NCI-H2081 treated with DMSO at 0.1 percent for 48 hours (cell line): ENCODE data around the gene SCG5.

Source experiments
- DNase-seq: peaks from one replicate; lab custom pipeline; 2025; lab: John Stamatoyannopoulos, UW

The SCG5 gene

GRCh38 chr15:32723171-32723948, 81.8 kb downstream of the SCG5 start:
- no peak for DNase-seq

GRCh38 chr15:32729700-32730395, 88.3 kb downstream of the SCG5 start:
- DNase-seq = no peak

- DNase-seq = no peak
Observed at GRCh38 chr15:32730677-32731654, 89.5 kb downstream of the SCG5 start.

- DNase-seq = no peak
Observed at GRCh38 chr15:32732574-32733157, 91.2 kb downstream of the SCG5 start.

GRCh38 chr15:32733281-32733680, 91.8 kb downstream of the SCG5 start:
- DNase-seq = no peak

- no peak for DNase-seq
Observed at GRCh38 chr15:32735989-32736700, 94.6 kb downstream of the SCG5 start.

- DNase-seq = no peak
Observed at GRCh38 chr15:32736701-32737061, 95.2 kb downstream of the SCG5 start.

GRCh38 chr15:32737304-32737703, 95.8 kb downstream of the SCG5 start:
- no peak for DNase-seq

GRCh38 chr15:32738666-32739065, 97.2 kb downstream of the SCG5 start:
- no peak for DNase-seq

GRCh38 chr15:32739522-32740063, 98.1 kb downstream of the SCG5 start:
- DNase-seq = no peak

- no peak for DNase-seq
Observed at GRCh38 chr15:32743411-32744140, 102.1 kb downstream of the SCG5 start.

- no peak for DNase-seq
Observed at GRCh38 chr15:32746116-32746857, 104.8 kb downstream of the SCG5 start.
